ENCODE measurements around the gene ZNF564.

DNA sequence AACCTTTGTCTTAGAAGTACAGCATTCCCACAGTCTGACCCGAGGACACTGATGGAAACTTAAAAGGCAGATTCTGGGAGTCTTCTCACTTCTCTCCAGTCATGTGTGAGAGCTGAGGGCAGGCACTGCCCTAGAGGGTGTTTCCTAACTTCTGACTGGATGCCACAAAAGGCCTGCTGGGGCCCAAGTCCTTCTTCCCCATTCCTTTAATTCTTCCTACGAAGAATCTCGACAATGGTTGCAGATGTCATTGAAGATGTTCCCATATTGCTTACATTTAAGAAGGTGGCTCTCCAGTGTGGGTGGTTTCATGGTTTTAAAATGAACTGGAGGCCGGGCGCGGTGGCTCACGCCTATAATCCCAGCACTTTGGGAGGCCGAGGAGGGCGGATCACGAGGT is 27.4 kb upstream of the ZNF564 start:
- TF ChIP-seq, protein P1, sequence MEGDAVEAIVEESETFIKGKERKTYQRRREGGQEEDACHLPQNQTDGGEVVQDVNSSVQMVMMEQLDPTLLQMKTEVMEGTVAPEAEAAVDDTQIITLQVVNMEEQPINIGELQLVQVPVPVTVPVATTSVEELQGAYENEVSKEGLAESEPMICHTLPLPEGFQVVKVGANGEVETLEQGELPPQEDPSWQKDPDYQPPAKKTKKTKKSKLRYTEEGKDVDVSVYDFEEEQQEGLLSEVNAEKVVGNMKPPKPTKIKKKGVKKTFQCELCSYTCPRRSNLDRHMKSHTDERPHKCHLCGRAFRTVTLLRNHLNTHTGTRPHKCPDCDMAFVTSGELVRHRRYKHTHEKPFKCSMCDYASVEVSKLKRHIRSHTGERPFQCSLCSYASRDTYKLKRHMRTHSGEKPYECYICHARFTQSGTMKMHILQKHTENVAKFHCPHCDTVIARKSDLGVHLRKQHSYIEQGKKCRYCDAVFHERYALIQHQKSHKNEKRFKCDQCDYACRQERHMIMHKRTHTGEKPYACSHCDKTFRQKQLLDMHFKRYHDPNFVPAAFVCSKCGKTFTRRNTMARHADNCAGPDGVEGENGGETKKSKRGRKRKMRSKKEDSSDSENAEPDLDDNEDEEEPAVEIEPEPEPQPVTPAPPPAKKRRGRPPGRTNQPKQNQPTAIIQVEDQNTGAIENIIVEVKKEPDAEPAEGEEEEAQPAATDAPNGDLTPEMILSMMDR (IDR thresholded peaks at IDR 0.05) = no peak
- no peak for TF ChIP-seq POLR2A (IDR thresholded peaks at IDR 0.05)

Measured in body of pancreas (tissue), 4 donors.